Breast epithelium (tissue), 3 donors: ENCODE data around the gene ASB6.

Experiments used
- CTCF ChIP-seq, 3 donors: fragments of 450-650 bp; IDR thresholded peaks; one replicate each; pipeline ENCODE4 v1.5.1; 2016 to 2017; ENCODE audit warnings: antibody characterized with exemption in 3 of 3, mild to moderate bottlenecking in 3 of 3, moderate library complexity in 3 of 3
- POLR2AphosphoS5 ChIP-seq, 3 donors: sonication (generic); formaldehyde crosslinking; IDR thresholded peaks; one replicate each; pipeline ENCODE4 v1.6.1; 2017; ENCODE audit warnings: antibody characterized with exemption in 3 of 3

GRCh38 chr9:129639034-129639630, 2.8 kb downstream of the ASB6 start:
- TF ChIP-seq CTCF (IDR thresholded peaks at IDR 0.05) (no peak), POLR2AphosphoS5 (IDR thresholded peaks at IDR 0.05) (no peak)
